ENCODE results near the gene ADCY4. TPM values are rescaled to one million over a fixed set of nuclear protein-coding genes. Genes with fewer than 3 reads are reported as not detected.

ADCY4 gene
- total and polyA plus RNA-seq, 2 of the 13 experiments (the other 11 are each of a cell fraction or from before 2014, with no cell fraction given): 0.03 TPM; not detected in 1

- TF ChIP-seq POGK (CRISPR knock-in tag; conservative IDR thresholded peaks at IDR 0.05): no peak
- TF ChIP-seq SNAPC4 (CRISPR knock-in tag; IDR thresholded peaks at IDR 0.05): no peak
- no peak for TF ChIP-seq TFDP1 (CRISPR knock-in tag; IDR thresholded peaks at IDR 0.05; ENCODE audit: borderline replicate concordance)
- no peak for TF ChIP-seq ZSCAN9 (CRISPR knock-in tag; IDR thresholded peaks at IDR 0.05; ENCODE audit: borderline replicate concordance)
- no peak for TF ChIP-seq TFDP2 (CRISPR knock-in tag; IDR thresholded peaks at IDR 0.05)
- no peak for TF ChIP-seq FOXO1 (CRISPR knock-in tag; IDR thresholded peaks at IDR 0.05)
- TF ChIP-seq ZNF446 (CRISPR knock-in tag; IDR thresholded peaks at IDR 0.05): no peak
- no peak for TF ChIP-seq JDP2 (CRISPR knock-in tag; IDR thresholded peaks at IDR 0.05; ENCODE audit: borderline replicate concordance)
- 0 out of 2 replicates have a peak, but pooled peaks have one; percentile 27 for TF ChIP-seq ZNF512B (CRISPR knock-in tag; IDR thresholded peaks at IDR 0.05; ENCODE audit: borderline replicate concordance)
- no peak for TF ChIP-seq MTF2 (CRISPR knock-in tag; IDR thresholded peaks at IDR 0.05; ENCODE audit: borderline replicate concordance)
- no peak for TF ChIP-seq SKI (IDR thresholded peaks at IDR 0.05; ENCODE audit: partially characterized antibody)
- TF ChIP-seq SMYD3 (CRISPR knock-in tag; IDR thresholded peaks at IDR 0.05): no peak
Measured at GRCh38 chr14:24269910-24270536, 64.8 kb downstream of the ADCY4 start (continued).

All from HepG2 (cell line).